ENCODE measurements around the gene TAF5L. TPM values are rescaled to one million over a fixed set of nuclear protein-coding genes. Genes with fewer than 3 reads are reported as not detected.

Gene TAF5L
- total RNA-seq: 13.4 and 19.2 TPM in 2 replicates

DNA sequence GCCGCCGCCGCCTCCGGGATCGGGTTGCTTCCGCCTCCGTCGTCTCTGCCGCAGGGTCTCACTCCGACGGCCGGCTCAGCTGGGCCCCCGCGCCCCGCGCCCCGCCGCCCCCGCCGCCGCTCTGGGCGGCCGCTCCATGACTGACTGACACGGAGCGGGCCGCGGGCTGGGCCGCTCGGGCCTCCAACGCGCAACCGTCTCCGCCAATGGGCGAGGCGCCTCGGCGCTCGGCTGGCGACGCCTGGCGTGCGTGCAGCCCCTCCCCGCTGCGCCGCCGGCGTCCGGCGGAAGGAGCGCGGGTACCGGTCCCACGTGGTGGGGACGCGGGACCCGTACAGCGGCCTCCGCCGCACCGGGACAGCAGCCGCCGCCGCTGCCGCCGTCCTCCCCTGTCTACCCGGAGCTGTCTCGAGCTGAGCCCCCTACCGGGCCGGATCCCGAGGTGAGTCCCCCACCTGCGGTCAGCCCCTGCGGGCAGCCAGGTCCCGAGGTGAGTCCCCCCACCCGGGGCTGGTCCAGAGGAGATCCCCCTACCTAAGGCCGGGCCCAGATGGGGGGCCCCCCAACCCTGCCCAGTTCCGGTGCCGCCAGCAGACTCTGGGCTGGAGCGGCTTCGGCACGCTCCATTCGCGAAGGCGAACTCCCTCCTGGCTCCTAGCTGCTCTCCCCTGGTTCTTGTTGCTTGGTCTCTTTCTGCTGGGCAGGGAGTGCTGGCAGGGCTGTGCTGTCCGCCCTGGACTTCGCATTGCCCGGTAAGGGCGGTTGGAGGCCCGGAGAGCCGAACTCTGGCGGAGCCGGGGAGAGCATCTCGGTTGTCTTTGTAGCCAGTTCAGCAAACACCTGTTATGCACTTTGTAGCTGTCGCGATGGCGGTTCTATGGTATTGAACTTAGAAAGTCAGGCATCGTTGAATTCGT is at the start of gene TAF5L, which contains the start of gene URB2:
Gene TAF5L (minus strand): TSS at position 208 of the 917 bp plus-strand sequence. CDS start 11,640 bp downstream, outside the sequence.
Gene URB2 (plus strand): TSS at position 333 of the 917 bp plus-strand sequence. CDS start 1,387 bp downstream, outside the sequence.

DNA sequence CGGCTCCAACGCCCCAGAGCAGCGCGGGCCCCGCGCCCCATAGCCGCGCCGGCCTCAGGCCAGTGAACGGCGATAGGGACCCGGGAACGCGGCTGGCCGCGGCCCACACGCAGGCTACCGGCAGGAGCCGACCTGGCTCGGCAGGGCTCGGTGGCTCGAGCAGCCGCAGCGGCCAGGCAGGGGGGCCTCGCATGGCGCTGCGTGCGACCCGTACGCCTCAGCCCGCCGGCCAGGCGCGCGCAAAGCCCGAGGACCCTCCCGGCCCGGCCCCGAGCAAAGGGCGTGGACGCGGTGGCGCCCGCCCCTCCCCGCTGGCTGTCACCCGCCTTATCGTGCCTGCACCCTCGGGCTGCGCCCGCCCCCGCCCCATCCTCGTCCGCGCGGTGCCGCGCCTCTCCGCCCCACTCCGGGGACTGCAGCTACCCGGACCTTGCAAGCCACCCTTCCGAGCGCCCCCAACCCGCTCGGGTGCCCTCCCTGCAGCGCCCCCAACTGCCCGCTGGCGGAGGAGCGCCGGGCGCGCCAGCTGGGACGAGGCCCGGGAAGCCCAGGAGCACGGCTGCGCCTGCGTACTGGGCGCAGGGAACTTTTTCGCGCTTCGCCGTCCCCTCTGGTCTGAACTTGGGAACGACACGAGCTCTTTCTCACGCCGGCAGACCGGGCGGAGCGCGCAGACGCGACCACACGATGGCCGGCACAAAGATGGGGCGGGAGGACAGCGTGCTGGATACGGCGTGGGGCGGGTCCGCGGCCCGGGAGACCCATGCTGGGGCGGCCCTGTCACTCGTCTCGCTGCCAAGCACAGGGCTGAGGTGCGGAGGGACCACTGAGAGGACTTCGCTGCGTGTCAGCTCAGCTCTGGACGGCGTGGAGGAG is 67.2 kb downstream of the TAF5L start, which contains the start of gene ABCB10:
Gene ABCB10 (minus strand): TSS at position 248 of the 876 bp plus-strand sequence. CDS start 55 bp downstream, at position 193.

Other genes starting within 250 kb of the TAF5L start
- 0.14 TPM in 1 of 2 replicates, not detected in the other for gene ACTA1, start 192.0 kb downstream of the TAF5L start, total RNA-seq
- gene NUP133, start 117.8 kb downstream of the TAF5L start, total RNA-seq: 32.1 and 37.2 TPM in 2 replicates
- 17.8 and 18.8 TPM in 2 replicates for gene ABCB10, start 67.4 kb downstream of the TAF5L start, total RNA-seq
- 9.5 and 19.1 TPM in 2 replicates for gene URB2, start 125 bp upstream of the TAF5L start, total RNA-seq